K562 (cell line): ENCODE data around the gene BDH2. TPM values are rescaled to one million over a fixed set of nuclear protein-coding genes. Genes with fewer than 3 reads are reported as not detected.

Source experiments
- ATAC-seq: fragments of 200-7000 bp; cut with Tn5 transposase; 3 replicates; pipeline ENCODE4 v1.9.1; 2020; ENCODE audit warnings: moderate library complexity
- BruUV-seq: library from RNA; stranded (reverse); fragments of 400-500 nt; replicated peaks from 2 replicates; lab custom pipeline; 2021; lab: Mats Ljungman, UMichigan
- CTCF ChIA-PET: fragments of 300-600 bp; formaldehyde crosslinking; extraction: SDS; loops from one replicate; lab custom pipeline; 2021; ENCODE audit warnings: low intra/inter-chr PET ratio; lab: Yijun Ruan, JAX
- POLR2A ChIA-PET: fragments of 300-600, 350-650 bp; sonication (Branson Sonifier 250); formaldehyde crosslinking; extraction: SDS; loops from one replicate; lab custom pipeline; 2021; ENCODE audit warnings: antibody characterized with exemption, inconsistent platforms; lab: Yijun Ruan, JAX
- DNase-seq, 4 experiments: peaks; one replicate each; pipeline versions ENCODE4 v3.0.0 to v3.0.0-alpha.2; 2011 to 2018; ENCODE audit warnings: low spot score in 3 of 4, mixed read lengths in 3 of 4; ENCODE audit errors: extremely low read depth in 1 of 4
- FAIRE-seq: peaks from 2 replicates; lab custom pipeline; 2011; peaks lifted over from hg19 to GRCh38; lab: Jason Lieb, UNC
- H2AFZ ChIP-seq: 2 replicates; pipeline ENCODE4 v1.6.0; 2011; ENCODE audit warnings: low read depth, low read length, control low read depth, inconsistent platforms
- H3K27ac ChIP-seq: fragments of 200-600 bp; 3 replicates; pipeline ENCODE4 v1.8.0; 2011; ENCODE audit warnings: low read depth, mild to moderate bottlenecking, control low read depth, inconsistent platforms, low read length, moderate library complexity, mixed read lengths; ENCODE audit errors: extremely low read depth
- H3K27me3 ChIP-seq, 2 experiments: fragments of 300-600 bp in 1 of 2; 2 replicates in 1 of 2; 3 replicates in 1 of 2; pipeline versions ENCODE4 v1.6.0 to v1.8.0; 2011; ENCODE audit warnings: inconsistent platforms in 2 of 2, low read length in 2 of 2, mild to moderate bottlenecking in 1 of 2, mixed read lengths in 1 of 2, moderate library complexity in 1 of 2; ENCODE audit not compliant: control insufficient read depth in 2 of 2, insufficient read depth in 2 of 2
- H3K36me3 ChIP-seq: fragments of 300-600 bp; 3 replicates; pipeline ENCODE4 v1.8.0; 2011; ENCODE audit warnings: mild to moderate bottlenecking, low read length, inconsistent platforms; ENCODE audit not compliant: control insufficient read depth, insufficient read depth
- H3K4me1 ChIP-seq, 2 experiments: fragments of 200-600 bp in 1 of 2; replicated peaks in 1 of 2; 2 replicates in 1 of 2; 3 replicates in 1 of 2; pipeline versions ENCODE4 v1.5.1 to v1.8.0; 2011; ENCODE audit warnings: inconsistent platforms in 2 of 2, low read length in 2 of 2, mild to moderate bottlenecking in 1 of 2, mixed read lengths in 1 of 2, moderate library complexity in 1 of 2; ENCODE audit not compliant: control insufficient read depth in 2 of 2, insufficient read depth in 2 of 2
- H3K4me2 ChIP-seq: 2 replicates; pipeline ENCODE4 v1.6.1; 2011; ENCODE audit warnings: low read length, control low read depth, inconsistent platforms, mixed read lengths; ENCODE audit not compliant: insufficient read depth
- H3K4me3 ChIP-seq: fragments of 200-600 bp; sonication (generic), shearing (Covaris generic); 2 replicates; pipeline ENCODE4 v1.5.1; 2016; ENCODE audit warnings: control low read depth, inconsistent platforms
- H3K79me2 ChIP-seq: fragments of 200-600 bp; 3 replicates; pipeline ENCODE4 v1.8.0; 2011; ENCODE audit warnings: low read length, inconsistent platforms; ENCODE audit not compliant: control insufficient read depth, insufficient read depth
- H3K9ac ChIP-seq, 2 experiments: 2 replicates each; pipeline versions ENCODE4 v1.6.0 to v1.6.1; 2011; ENCODE audit warnings: low read depth in 2 of 2, low read length in 2 of 2, control low read depth in 1 of 2, inconsistent platforms in 1 of 2, mild to moderate bottlenecking in 1 of 2, mixed read lengths in 1 of 2; ENCODE audit not compliant: insufficient read depth in 1 of 2
- H3K9me1 ChIP-seq: one replicate; pipeline ENCODE4 v1.6.0; 2011; ENCODE audit warnings: inconsistent platforms, mild to moderate bottlenecking, low read length, moderate library complexity; ENCODE audit not compliant: control insufficient read depth, insufficient read depth
- H3K9me3 ChIP-seq: replicated peaks from 2 replicates; pipeline ENCODE4 v1.5.1; 2011; ENCODE audit warnings: low read depth, low read length, inconsistent platforms; ENCODE audit not compliant: control insufficient read depth, insufficient read depth
- H4K20me1 ChIP-seq: replicated peaks from 2 replicates; pipeline ENCODE4 v1.6.1; 2011; ENCODE audit warnings: low read length, inconsistent platforms, mixed read lengths; ENCODE audit not compliant: control insufficient read depth, insufficient read depth
- CTCF ChIP-seq, 3 experiments: IDR thresholded peaks in 2 of 3; conservative IDR thresholded peaks in 1 of 3; 2 replicates each; pipeline ENCODE4 v1.5.1; 2011 to 2012; ENCODE audit warnings: low read length in 3 of 3, mild to moderate bottlenecking in 3 of 3, control low read depth in 2 of 3, improper control_type of control experiment in 1 of 3, inconsistent platforms in 1 of 3, low read depth in 1 of 3, mixed read lengths in 1 of 3, moderate library complexity in 1 of 3; ENCODE audit not compliant: insufficient read depth in 2 of 3
- MNT ChIP-seq, 2 experiments: fragments of 450-650 bp; conservative IDR thresholded peaks; 2 replicates each; pipeline ENCODE4 v1.6.1; 2017; ENCODE audit warnings: mild to moderate bottlenecking in 2 of 2, moderate library complexity in 2 of 2
- NFIX ChIP-seq: fragments of 250-450 bp; sonication (Bioruptor Pico); IDR thresholded peaks from 2 replicates; pipeline ENCODE4 v1.4.0; 2020; ENCODE audit warnings: low read depth, mild to moderate bottlenecking, moderate library complexity
- RNF2 ChIP-seq: sonication (generic); IDR thresholded peaks from 2 replicates; pipeline ENCODE4 v1.6.1; 2016
- ZNF165 ChIP-seq: fragments of 250-450 bp; sonication (Bioruptor Pico); IDR thresholded peaks from 2 replicates; pipeline ENCODE4 v1.4.0; 2020; ENCODE audit warnings: borderline replicate concordance
- in situ Hi-C: fragments of 300-500 bp; cut with MboI; formaldehyde crosslinking; loops from 4 replicates; pipeline ENCODE4 v1.15.0; 2018; ENCODE audit warnings: inconsistent platforms, mixed read lengths
- intact Hi-C: fragments of 100-400 bp; cut with micrococcal nuclease; formaldehyde crosslinking; loops from 2 replicates; pipeline ENCODE4 v1.14.2; 2022
- polyA plus RNA-seq, 8 experiments: library from polyadenylated mRNA; depleted of rRNA in 4 of 8; stranded (reverse) in 5 of 8; unstranded in 3 of 8; fragments of >200 nt; fragmentation: Nextera tagmentation in 2 of 8; fragmentation: Illumina TruSeq in 1 of 8; extraction: Ambion mirVana in 2 of 8; extraction: Trizol in 1 of 8; gene quantifications; 2 replicates each; pipeline versions ENCODE4 v1.2.1 to v1.2.3, GENCODE V29; 2011 to 2014; ENCODE audit warnings: inconsistent platforms in 1 of 8, missing spikeins in 1 of 8
- total RNA-seq, 7 experiments: library from RNA; depleted of rRNA in 6 of 7; stranded (reverse); fragments of >200 nt in 6 of 7; fragmentation: Illumina TruSeq in 2 of 7; extraction: Trizol in 2 of 7; gene quantifications; 2 replicates each; pipeline versions ENCODE4 v1.2.1 to v1.2.3, GENCODE V29; 2011 to 2021; ENCODE audit warnings: low replicate concordance in 1 of 7
- TF ChIP-seq, protein P1 (sequence below): fragments of 250-450 bp; sonication (Bioruptor Pico); IDR thresholded peaks from 2 replicates; pipeline ENCODE4 v1.4.0; 2020; ENCODE audit warnings: mild to moderate bottlenecking, moderate library complexity
- TF ChIP-seq, protein P2 (sequence below): fragments of 450-650 bp; IDR thresholded peaks from 2 replicates; pipeline ENCODE4 v1.6.1; 2016; ENCODE audit warnings: antibody characterized with exemption
- TF ChIP-seq, protein P3 (sequence below): fragments of 250-450 bp; sonication (Bioruptor Pico); IDR thresholded peaks from 2 replicates; pipeline ENCODE4 v1.4.0; 2020; ENCODE audit warnings: borderline replicate concordance

The BDH2 gene
- total and polyA plus RNA-seq, 9 of the 15 experiments (the other 6 are each of a cell fraction or from before 2014, with no cell fraction given): 4.9 to 17.9 (median 9.1) TPM

DNA sequence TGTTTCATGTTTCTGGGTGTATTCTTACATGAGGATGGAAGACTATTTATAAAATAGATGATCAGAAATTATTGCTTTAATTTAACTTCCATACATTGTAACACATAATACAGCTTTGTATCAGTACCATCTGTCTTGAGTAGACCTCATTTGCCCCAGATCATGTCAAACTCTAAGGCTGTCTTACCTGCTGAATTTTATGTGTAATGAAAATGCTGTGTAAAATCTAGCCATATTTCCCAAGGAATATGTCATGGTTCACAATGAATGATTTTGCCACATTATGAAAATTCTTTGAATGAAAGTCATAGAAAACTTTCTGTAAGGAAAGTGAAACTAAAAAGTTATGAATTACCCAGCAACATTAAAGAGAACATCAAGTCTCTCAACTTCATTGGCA is 7.4 kb downstream of the BDH2 start:
- in situ Hi-C loops (no loop called here), intact Hi-C loops (loop anchor here (5.0 to 10.0 kb wide), 4 partner anchors 225 to 837 kb away; partner anchors contain the start of genes CISD2 and SLC39A8)
- H3K9me3 ChIP-seq: no peaks in the 10 kb centered on the region
- DNase-seq: no peak
- H3K4me3 ChIP-seq: no peak overlapping the region
- ChIA-PET POLR2A (no interaction called here), CTCF (interaction anchor here (0.7 to 1.7 kb wide), 5 partner anchors 46 to 747 kb away, joined by 3 to 12 read pairs (median 7); no protein-coding TSS in a partner anchor)
- H3K9ac ChIP-seq: no peak overlapping the region
- H3K36me3 ChIP-seq: no peaks in the 10 kb centered on the region
- no peak for FAIRE-seq
- no peaks in the 10 kb centered on the region for H3K79me2 ChIP-seq
- H3K4me2 ChIP-seq: no peak overlapping the region
- no peaks in the 10 kb centered on the region for H3K9me1 ChIP-seq
- H3K27me3 ChIP-seq: no peaks in the 10 kb centered on the region
- H4K20me1 ChIP-seq: no peaks in the 10 kb centered on the region
- no peak overlapping the region for H3K27ac ChIP-seq
- no peak for ATAC-seq
- no peak overlapping the region for H2AFZ ChIP-seq
- BruUV-seq: no TSS peak
- H3K4me1 ChIP-seq: no peaks in the 10 kb centered on the region
- TF ChIP-seq, protein P1, sequence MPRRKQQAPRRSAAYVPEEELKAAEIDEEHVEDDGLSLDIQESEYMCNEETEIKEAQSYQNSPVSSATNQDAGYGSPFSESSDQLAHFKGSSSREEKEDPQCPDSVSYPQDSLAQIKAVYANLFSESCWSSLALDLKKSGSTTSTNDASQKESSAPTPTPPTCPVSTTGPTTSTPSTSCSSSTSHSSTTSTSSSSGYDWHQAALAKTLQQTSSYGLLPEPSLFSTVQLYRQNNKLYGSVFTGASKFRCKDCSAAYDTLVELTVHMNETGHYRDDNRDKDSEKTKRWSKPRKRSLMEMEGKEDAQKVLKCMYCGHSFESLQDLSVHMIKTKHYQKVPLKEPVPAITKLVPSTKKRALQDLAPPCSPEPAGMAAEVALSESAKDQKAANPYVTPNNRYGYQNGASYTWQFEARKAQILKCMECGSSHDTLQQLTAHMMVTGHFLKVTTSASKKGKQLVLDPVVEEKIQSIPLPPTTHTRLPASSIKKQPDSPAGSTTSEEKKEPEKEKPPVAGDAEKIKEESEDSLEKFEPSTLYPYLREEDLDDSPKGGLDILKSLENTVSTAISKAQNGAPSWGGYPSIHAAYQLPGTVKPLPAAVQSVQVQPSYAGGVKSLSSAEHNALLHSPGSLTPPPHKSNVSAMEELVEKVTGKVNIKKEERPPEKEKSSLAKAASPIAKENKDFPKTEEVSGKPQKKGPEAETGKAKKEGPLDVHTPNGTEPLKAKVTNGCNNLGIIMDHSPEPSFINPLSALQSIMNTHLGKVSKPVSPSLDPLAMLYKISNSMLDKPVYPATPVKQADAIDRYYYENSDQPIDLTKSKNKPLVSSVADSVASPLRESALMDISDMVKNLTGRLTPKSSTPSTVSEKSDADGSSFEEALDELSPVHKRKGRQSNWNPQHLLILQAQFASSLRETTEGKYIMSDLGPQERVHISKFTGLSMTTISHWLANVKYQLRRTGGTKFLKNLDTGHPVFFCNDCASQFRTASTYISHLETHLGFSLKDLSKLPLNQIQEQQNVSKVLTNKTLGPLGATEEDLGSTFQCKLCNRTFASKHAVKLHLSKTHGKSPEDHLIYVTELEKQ: no peak
- TF ChIP-seq CTCF (IDR thresholded peaks at IDR 0.05 in 2 of 3, conservative IDR thresholded peaks at IDR 0.05 in 1 of 3; ENCODE audit: insufficient read depth in 2 of 3, low read depth in 1 of 3, low read length in 3 of 3) (no peak), ZNF165 (CRISPR knock-in tag) (no peak), RNF2 (no peak), MNT (conservative IDR thresholded peaks at IDR 0.05) (no peak), NFIX (no peak)
- TF ChIP-seq, protein P2, sequence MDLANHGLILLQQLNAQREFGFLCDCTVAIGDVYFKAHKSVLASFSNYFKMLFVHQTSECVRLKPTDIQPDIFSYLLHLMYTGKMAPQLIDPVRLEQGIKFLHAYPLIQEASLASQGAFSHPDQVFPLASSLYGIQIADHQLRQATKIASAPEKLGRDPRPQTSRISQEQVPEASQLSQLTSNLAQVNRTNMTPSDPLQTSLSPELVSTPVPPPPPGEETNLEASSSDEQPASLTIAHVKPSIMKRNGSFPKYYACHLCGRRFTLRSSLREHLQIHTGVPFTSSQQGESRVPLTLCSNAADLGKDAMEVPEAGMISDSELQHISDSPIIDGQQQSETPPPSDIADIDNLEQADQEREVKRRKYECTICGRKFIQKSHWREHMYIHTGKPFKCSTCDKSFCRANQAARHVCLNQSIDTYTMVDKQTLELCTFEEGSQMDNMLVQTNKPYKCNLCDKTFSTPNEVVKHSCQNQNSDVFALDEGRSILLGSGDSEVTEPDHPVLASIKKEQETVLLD: no peak
- TF ChIP-seq, protein P3, sequence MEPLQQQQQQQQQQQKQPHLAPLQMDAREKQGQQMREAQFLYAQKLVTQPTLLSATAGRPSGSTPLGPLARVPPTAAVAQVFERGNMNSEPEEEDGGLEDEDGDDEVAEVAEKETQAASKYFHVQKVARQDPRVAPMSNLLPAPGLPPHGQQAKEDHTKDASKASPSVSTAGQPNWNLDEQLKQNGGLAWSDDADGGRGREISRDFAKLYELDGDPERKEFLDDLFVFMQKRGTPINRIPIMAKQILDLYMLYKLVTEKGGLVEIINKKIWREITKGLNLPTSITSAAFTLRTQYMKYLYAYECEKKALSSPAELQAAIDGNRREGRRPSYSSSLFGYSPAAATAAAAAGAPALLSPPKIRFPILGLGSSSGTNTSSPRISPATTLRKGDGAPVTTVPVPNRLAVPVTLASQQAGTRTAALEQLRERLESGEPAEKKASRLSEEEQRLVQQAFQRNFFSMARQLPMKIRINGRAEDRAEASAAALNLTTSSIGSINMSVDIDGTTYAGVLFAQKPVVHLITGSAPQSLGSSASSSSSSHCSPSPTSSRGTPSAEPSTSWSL (CRISPR knock-in tag): no peak
